ENCODE measurements around the gene KCTD18.

DNA sequence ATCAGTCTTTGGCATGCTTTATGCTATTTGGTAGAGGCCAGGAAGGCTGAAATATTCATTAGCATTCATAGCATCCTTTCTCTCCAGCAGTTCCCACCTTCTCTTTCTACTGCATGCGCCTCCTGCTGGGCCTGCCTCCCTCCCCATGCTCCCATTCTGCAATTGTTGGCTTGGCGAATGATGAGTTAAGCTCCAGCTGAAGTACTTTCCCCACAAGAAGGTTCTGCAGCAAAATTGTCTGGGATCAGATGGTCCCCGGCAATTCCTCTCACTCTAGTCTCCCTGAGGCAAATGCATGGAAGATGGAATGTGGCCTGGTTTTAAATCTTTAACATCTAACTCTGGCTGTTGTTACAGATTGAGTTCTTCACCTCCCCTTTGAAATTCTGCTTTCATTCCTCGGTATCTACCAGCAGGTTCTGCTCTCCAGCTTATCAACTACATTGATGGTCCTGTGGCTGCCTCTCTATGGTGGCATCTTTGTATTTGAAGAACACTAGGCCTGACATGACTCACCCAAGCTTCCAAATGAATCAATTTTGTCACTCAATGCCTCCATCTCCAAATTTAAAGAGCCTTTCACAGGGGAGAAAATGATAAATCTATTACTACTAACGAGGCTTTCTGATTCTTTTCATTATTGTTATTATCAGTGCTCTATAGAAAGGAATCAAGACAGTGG is 55.9 kb downstream of the KCTD18 start:
- no peak for TF ChIP-seq EZH2 (IDR thresholded peaks at IDR 0.05; ENCODE audit: low read length)
- TF ChIP-seq, protein P1, sequence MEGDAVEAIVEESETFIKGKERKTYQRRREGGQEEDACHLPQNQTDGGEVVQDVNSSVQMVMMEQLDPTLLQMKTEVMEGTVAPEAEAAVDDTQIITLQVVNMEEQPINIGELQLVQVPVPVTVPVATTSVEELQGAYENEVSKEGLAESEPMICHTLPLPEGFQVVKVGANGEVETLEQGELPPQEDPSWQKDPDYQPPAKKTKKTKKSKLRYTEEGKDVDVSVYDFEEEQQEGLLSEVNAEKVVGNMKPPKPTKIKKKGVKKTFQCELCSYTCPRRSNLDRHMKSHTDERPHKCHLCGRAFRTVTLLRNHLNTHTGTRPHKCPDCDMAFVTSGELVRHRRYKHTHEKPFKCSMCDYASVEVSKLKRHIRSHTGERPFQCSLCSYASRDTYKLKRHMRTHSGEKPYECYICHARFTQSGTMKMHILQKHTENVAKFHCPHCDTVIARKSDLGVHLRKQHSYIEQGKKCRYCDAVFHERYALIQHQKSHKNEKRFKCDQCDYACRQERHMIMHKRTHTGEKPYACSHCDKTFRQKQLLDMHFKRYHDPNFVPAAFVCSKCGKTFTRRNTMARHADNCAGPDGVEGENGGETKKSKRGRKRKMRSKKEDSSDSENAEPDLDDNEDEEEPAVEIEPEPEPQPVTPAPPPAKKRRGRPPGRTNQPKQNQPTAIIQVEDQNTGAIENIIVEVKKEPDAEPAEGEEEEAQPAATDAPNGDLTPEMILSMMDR (optimal IDR thresholded peaks at IDR 0.05 in 1 of 3, IDR thresholded peaks at IDR 0.05 in 1 of 3, conservative IDR thresholded peaks at IDR 0.05 in 1 of 3; ENCODE audit: extremely low read depth in 1 of 3, insufficient read depth in 2 of 3, low read length in 3 of 3) = peak in 1 of 3 experiments; percentile 5

All from keratinocyte (primary cell).